ENCODE results near the gene CFAP410.

DNA sequence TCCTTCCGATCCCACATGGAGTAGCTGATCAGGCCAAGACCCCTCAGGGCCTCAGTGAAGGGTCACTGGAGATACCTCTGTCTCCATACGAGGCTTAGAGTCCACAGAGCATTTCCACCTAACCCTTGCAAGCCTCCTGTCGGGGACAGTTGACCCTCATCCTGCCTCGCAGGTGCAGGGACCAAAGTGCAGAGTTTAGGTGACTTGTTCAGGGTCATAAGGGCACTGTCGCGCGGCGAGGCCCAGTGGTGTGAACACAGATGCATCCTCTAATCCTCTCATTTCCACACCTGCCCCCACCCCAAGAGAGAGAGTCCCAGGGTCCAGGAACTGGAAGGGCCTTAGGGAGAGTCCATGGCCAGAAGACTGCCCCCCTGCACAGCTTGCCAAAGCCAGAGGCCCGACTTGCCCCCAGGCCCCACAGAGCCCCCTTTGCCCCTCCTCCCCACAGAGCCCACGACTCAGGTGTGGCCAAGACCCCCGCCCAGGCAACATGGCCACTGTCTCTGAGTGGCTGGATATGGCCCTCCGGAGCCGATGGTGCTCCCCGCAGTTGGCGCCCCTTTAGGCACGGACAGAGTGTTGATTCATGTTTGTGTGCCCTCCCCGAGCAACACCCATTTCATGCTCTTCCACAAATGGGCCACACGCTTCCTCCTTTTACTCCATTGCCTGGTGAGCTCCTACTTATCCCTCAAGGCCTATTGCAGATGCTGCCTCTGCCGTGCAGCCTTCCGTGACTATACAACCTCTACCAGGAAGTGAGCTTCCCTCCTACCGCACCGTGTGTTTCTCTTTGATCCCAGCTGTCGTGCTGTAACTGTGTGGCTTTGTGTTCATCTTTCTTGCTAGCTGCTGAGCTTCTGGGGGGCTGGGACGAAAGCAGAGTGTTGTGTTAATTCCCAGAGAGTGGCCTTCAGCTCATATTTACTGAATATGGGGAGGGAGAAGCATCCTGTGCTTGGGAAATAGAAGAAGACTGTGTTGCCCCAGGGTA lies 15.9 kb upstream of the CFAP410 start:
- TF ChIP-seq, protein P1, sequence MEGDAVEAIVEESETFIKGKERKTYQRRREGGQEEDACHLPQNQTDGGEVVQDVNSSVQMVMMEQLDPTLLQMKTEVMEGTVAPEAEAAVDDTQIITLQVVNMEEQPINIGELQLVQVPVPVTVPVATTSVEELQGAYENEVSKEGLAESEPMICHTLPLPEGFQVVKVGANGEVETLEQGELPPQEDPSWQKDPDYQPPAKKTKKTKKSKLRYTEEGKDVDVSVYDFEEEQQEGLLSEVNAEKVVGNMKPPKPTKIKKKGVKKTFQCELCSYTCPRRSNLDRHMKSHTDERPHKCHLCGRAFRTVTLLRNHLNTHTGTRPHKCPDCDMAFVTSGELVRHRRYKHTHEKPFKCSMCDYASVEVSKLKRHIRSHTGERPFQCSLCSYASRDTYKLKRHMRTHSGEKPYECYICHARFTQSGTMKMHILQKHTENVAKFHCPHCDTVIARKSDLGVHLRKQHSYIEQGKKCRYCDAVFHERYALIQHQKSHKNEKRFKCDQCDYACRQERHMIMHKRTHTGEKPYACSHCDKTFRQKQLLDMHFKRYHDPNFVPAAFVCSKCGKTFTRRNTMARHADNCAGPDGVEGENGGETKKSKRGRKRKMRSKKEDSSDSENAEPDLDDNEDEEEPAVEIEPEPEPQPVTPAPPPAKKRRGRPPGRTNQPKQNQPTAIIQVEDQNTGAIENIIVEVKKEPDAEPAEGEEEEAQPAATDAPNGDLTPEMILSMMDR (IDR thresholded peaks at IDR 0.05), result no peak
- no peak for TF ChIP-seq EZH2 (IDR thresholded peaks at IDR 0.05; ENCODE audit: borderline replicate concordance, insufficient read depth, low read depth, low read length, poor library complexity, severe bottlenecking)

Data from B cell (primary cell).